GM19035 (cell line): ENCODE results near the gene ACSL5.
"Not testable (repeated sequence)": the region's sequence is repeated elsewhere in the genome, so short reads cannot be mapped to it uniquely, and the experiment has no call there.

Source experiments
- ATAC-seq: cut with Tn5 transposase; IDR thresholded peaks from one replicate; pipeline ENCODE4 v1.9.1; 2021; ENCODE audit not compliant: unreplicated experiment

Gene ACSL5

DNA sequence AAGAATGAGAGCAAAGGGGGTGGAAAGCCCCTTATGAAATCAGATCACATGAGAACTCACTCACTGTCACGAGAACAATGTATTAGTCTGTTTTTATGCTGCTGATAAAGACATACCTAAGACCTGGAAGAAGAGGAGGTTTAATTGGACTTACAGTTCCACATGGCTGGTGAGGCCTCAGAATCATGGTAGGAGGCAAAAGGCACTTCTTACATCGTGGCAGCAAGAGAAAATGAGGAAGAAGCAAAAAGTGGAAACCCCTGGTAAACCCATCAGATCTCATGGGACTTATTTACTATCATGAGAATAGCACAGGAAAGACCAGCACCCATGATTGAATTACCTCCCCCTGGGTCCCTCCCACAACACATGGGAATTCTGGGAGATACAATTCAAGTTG lies 32.9 kb downstream of the ACSL5 start:
- ATAC-seq = not testable (repeated sequence)

DNA sequence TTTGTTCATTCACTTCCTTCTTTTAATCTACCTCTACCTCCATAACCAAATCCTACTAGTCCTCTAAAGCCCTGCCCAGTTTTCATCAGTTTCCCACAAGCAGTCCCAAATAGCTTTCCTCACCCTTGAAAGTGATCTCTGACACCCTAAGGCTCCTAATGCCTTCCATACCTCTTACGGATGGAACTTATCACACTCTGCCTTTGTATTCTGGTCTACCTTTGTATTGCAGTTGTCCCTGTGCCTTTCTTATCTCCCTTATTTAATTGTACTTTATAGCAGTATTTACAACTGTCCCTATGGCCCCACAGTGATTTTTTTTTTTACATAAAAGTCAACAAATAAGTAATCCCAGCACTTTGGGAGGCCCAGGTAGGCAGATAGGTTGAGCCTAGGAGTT lies 33.8 kb downstream of the ACSL5 start:
- ATAC-seq = no peak

DNA sequence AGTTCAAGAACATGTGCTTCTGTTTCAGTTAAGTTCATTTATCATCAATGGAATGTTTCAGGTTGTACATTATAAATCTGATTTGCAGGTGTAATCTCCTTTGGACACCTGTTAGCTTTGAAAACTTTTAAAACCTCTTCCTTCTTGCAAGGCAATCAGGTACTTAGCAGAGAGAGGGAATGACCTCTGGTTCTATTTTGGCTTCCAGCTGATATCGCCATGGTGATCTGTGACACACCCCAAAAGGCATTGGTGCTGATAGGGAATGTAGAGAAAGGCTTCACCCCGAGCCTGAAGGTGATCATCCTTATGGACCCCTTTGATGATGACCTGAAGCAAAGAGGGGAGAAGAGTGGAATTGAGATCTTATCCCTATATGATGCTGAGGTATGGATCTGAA lies 35.4 kb downstream of the ACSL5 start:
- no peak for ATAC-seq

DNA sequence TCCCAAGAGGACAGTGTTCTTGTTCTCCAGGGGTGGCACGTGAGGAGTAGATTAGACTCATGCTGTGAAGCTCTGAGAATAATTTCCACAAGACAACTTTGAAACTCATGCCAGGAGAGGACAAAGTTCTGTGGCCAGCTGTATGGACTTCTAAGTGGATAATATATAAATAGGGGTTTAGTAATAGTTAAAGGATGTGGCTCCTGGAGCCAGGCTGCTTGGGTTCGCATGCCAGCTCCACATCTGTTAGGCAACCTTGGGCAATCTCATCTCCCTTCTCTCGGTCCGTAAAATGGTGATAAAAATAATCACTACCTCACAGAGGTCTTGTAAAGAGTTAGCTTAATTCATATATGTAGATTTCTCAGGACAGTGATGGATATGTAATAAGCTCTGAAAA lies 35.8 kb downstream of the ACSL5 start:
- ATAC-seq = no peak

DNA sequence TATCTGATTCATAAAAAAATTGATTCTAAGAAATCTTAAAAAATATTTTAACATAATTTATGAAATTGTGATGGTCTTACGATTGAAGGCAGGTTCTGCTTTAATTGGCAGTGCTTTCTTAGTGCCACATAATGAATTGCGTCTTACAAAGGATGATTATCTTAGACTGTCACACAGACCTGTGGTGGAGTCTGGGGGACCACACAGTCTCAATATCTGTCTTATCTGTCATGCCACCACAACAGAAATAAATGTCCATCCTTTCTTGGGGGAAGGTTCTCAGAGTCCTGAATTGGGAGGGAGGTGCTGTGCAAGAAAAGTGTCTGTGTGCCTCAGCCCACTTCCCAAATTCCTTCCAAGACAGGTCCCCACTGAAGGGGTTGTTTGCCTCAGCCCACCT lies 38.8 kb downstream of the ACSL5 start:
- ATAC-seq = no peak

DNA sequence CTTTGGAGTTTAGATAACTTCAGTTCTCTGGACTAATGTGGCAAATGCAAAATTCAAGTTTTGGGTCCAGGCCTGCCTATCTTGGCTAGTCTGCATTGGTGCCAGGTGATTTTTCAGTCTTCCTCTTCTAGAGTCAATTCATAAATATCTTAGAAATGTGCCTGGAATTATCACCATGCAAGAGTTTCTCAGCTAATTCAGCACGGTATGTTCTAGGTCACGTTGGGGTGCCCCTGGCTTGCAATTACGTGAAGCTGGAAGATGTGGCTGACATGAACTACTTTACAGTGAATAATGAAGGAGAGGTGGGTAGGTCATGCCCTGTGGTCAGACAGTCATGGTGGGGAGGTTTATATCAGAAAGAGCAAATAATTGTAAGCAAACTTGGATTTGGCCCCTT lies 47.8 kb downstream of the ACSL5 start:
- ATAC-seq = no peak

DNA sequence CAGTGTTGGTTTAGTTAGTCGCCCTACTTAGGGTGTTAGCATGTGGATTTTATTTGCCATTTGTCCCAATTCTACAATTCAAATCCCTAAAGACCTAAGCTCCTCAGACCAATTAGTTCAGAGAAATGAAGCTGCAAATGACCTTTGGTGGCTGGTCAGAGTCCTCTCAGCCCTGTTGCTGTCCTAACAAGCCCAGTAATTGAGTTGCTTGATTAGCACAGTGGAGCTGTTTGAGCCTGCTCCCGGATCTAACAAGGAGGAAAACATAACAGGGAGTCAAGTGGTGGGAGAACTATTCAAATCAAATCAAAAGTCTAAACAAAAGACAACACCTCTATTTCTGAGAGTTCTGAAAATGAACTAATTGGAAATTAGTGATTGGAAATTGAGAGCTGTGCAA lies 50.7 kb downstream of the ACSL5 start:
- no peak for ATAC-seq

DNA sequence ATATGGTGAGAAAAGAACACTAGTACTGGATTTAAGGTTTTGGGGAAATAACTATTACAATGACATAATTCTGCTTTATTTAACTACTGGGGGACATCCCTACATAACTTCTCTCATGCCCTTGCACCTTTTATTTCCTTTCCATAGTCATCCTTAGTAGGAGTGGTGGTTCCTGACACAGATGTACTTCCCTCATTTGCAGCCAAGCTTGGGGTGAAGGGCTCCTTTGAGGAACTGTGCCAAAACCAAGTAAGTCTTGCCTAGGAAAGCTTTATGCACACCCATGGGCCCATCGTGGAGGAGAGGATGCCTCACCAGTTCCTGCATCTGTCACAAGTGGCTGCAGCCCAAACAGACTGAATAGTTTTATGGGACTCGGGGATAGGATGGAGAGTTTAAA lies 52.2 kb downstream of the ACSL5 start:
- ATAC-seq = no peak

DNA sequence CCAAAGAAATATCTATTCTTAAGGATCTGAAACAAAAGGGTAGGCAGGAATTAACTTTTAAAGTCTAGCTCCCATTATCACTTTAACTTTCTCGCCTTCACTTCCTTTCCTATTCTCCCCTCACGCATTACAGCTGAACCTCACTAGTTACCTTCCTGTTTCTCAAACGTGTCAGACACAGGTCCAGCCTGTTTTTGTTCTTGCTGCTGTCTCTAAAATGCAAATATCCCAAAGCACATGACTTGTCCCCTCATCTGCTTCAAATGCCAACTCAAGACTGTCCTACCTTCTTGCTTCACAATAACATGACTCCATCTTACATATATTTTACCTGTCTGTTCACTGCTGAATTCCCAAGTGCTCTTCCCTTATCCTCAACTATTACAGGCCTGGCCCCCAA lies 55.2 kb downstream of the ACSL5 start:
- ATAC-seq = no peak

DNA sequence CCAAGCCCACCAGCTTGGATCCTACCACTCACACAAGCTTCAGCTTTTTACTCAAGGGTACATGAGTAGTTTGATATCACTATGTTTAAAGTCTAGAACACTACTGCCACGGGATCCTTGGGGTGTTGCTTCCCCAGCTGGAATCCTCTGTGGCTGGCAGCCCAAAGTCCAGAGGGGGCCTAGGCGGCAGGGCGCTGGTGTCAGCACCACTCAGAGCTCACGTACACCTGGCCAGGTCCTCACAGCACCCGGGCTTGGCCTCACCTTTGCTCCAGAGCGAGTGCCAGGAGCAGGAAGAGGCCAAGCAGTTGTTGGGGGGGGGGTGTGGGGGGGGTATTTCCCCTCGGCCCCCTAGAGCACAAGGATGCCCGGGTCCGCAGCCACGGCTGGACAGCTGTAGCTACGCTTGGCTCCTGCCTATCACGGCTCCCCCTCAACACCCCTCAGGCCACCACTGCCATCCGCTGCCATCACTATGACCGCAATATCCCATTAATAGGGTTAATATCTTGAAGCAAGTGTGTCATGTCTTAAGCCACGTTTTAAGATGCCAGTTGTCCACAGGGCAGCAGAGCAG lies 55.8 kb downstream of the ACSL5 start:
- no peak for ATAC-seq

DNA sequence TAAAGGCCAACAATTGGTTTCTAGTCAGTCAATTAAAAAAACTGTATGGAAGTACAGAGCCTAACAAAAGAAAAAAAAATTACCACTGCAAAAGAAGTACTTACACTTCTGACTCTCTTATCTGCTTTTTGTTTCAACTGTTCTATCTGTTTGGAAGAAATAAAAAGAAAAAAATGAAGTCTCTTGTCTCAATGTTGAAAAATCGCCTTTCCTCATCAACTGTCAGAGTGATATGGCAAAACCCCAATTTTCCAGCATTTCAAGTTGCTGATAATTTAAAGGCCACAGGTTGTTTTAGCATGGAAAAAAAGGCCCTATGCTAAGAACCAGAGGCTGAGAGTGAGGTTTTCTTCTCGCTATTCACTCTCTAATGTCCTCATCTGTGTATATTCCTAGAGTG lies 59.2 kb downstream of the ACSL5 start:
- no peak for ATAC-seq

DNA sequence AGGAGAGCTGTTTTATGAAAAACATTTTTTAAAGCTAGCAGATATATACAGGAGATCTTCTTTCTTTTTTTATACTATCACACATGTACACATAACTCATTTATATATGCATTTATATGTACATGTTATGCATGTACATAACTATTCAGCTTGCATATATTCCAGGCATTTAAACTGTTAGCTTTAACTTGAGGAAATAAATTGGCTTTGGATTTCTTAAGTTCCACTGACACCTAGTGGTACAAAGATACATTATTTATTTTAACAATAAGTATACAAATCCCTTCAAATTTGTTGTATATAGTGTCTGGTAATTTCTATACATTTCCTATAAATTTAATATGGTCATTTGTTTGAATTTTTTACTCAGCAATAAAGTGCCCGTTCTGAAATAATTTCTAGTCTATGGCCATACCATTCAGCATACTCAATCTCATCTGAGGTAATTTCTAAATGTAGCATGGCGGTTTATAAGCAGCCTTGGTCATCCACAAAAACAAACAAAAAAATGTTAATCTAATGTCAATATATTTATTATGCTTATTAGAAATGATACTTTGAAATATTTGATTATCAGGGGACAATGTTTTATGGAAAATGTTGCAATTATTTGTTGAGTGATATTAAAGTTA lies 61.2 kb downstream of the ACSL5 start:
- no peak for ATAC-seq

DNA sequence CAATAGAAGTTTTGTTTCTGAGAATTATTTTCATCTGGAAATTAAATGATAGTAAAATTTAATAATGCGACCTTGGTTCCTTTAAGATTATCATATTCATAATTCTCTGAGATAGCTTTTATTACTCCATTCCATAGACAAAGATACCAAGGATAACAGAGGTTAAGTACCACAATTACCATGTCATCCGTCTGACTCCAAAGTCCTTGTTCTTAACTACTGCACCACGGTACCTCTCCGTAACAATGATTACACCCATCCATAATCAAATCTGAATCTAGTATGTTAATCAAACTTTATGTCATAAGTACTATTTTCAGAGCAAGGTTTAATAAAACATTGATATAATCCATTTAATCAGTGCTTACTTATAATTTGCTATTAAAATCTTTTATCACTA lies 64.4 kb downstream of the ACSL5 start:
- ATAC-seq = no peak

DNA sequence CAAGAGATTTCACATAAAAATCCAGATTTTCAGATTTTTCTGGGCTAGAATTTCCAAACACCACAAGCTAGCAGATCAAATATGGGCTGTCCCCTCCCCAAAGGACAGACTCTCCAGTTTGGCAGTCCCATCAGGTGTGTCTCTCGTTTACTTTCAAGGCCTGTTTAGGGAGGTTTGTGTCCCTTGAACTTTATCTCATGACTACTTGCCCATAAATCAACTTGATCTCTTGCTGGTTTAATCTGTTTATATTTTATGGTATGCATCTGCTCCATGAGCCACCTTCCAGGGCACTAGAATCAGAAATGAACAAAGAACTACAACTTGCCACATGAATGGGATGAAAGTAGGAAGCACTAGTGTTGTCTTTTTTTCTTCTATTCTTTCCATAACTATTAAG lies 67.6 kb downstream of the ACSL5 start:
- no peak for ATAC-seq

DNA sequence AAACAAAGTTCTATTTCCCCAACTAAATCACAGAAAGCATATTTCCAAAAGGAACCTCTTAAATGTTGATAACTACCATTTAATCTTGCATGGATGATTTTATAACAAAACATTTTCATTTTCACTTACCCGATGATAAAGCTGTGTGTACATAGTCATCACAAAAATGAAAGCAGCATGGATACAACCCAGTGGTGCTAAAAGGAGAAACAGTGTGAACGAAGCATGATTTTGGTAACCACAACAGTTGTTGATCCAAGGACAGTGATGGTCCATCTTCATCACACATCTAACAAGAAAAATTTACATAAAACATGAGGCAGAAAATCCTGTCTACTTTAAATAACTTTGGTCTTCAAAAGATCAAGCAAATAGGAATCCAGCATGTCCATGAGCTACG lies 68.1 kb downstream of the ACSL5 start:
- no peak for ATAC-seq

DNA sequence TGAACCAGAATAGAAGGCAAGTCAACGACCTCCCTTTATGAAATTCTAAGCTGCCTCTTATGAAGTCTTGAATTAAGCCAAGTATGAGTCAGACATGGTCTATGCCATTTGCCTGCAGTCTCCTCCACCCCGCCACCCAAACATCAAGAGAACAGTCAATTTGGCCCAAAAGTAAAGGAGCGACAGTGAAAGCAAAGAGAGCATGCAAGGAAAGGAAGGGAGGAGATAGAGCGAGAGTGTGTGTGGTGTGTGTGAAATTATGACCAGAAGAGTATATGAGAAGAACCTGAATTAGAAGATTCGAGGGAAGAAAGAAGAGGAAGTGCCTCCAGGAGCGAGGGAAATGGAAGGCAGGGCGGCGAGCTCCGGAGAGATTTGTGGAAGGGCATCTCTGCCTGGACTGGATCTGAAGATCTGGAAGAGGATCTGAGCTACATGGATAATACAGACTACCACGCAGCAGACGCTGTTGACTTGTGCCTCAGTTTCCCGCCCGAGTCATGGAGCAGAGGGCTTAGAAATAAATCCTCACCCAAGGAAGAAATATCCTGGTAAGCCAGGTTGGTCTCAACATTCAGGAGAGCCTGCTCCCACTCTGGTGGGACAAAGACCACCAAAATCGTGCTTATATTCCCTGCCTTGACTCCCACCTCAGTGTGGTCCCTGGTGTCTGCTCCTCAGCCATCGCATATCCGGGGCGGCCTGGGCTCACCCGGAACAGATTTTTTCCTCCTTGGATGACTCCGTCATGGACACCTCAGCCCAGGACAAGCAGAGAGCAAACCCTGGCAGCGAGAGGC lies 72.3 kb downstream of the ACSL5 start:
- peak; percentile 48 for ATAC-seq

DNA sequence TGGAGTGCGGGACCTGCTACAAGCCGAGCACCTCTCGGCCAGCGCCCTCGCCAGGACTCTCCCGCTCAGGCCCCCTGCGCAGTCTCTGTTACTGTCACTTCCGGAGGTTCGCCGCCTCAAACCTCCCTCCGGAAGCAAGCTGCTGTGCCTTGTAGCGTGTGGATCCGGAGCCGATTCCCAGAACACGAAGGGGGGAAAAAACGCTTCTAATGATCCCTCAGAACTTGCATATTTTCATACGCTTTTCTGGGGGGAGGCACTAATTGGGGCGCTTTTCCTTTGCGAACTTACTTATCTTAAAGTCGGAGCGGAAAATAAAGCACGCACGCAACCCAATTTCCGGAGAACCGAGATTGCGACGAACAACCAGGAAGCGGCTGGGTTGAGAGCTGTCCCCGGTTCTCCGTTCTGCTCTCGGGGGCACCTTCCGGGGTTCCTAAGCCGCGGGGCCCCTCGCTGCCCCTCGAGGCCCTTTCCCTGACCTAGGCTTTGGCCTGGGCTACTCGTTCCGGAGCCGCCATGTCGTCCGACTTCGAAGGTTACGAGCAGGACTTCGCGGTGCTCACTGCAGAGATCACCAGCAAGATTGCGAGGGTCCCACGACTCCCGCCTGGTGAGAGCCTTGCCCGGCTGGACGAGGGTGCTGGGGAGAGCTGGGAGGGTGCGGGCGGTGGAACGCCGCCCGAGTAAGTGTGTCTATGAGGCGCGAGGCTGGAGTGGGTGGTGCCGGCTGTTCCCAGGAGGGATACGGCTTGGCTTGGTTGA lies 73.1 kb downstream of the ACSL5 start, which contains the start of the genes VTI1A and ZDHHC6:
VTI1A (plus strand) TSS at position 361 of the 765 bp plus-strand sequence; CDS start at position 520, 159 bp downstream.
ZDHHC6 (minus strand) TSS at position 60 of the 765 bp plus-strand sequence. CDS start 1,478 bp downstream, outside the sequence.
- peak; percentile 96 for ATAC-seq

DNA sequence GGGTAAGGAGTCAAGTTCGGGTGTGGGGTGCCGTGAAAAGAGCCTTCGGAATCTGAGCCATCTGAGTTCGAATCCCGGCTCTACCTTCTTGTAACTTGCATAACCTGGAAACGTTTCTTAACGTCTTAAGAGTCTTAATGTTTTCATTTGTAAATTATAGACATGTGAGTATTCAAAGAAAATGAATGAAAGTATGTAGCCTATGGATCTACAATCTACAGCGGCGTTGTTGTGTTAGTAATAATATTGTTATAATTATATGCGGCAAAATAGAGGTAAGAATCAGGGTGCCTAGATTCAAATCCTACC lies 73.7 kb downstream of the ACSL5 start:
- ATAC-seq = no peak

DNA sequence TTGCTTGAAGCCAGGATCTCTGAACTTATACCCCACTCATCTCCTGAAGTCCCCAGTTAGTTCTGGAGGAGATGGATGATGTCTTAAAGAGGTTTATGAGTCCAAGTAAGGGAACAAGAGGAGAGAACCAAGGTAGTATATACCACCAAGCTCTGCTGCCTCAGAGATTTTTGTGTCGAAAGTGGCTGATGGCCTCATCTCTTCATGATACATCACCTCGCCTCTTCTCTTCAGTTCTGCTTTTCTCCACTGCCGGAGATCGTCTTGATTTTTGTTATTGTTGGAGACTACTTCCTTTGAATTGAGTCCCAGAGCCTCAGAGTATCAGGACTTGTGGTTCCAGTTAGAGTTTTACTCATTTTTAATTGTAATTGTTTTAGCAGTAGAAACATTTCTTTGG lies 75.0 kb downstream of the ACSL5 start:
- no peak for ATAC-seq

DNA sequence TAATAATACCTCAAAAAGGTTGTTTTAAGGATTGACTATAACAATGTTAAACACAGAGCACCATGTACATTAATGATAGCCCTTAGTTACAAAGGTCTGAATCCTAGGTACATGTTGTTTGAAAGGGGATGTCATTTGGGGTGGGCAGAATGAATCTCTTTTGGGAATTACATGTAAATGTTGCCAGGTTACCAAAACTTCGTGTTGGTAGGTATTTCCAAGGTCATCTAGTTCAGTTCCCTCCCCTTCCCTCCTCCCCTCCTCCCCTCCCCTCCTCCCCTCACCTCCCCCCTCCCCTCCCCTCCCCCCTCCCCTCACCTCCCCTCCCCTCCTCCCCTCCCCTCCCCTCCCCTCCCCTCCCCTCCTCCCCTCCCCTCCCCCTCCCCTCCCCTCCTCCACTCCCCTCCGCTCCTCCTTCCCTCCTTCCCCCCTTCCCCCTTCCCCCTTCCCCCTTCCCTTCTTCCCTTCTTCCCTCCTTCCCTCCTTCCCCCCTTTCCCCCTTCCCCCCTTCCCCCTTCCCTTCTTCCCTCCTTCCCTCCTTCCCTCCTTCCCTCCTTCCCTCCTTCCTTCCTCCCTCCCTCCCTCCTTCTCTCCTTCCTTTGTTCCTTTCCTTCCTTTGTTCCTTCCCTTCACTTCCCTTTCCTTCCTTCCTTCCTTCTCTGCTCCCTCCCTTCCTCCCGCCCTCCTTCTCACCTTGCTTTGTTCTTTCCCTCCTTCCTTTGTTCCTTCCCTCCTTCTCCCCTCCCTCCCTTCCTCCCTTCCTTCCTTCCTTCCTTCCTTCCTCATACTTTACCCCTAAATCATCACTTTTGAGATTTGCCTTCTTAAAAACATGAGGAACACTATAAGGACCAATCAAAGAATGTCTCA lies 81.2 kb downstream of the ACSL5 start:
- no peak for ATAC-seq

DNA sequence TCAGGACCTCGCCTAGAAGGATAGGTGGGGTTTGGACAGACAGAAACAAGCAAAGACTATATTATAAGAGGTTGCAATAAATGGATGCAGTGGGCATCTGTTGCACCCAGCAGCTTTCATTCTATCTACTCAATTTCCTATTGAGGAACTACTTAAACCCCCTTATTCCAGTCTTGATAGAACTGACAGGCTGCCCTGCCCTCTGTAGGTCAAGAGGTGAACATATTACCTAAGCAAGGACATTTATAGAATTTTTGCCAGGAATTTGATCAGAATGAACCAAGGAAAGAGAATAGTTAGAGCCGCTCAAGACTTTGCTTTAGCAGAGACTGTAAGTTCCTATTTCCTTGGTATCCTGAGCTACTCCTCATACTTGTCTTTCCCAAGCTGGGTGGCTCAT lies 82.6 kb downstream of the ACSL5 start:
- ATAC-seq = no peak
